H1 (cell line): ENCODE measurements around the gene SEPTIN5.

Experiments
- BRCA1 ChIP-seq: IDR thresholded peaks from 2 replicates; pipeline ENCODE4 v1.6.1; 2012; ENCODE audit warnings: low read depth, low read length, improper control_type of control experiment
- POLR2A ChIP-seq, 2 experiments: IDR thresholded peaks; 1 replicate in 1 of 2; 2 replicates in 1 of 2; pipeline ENCODE4 v1.6.1; 2011; ENCODE audit warnings: low read depth in 2 of 2, low read length in 2 of 2, mild to moderate bottlenecking in 2 of 2; ENCODE audit errors: control extremely low read depth in 1 of 2
- SRF ChIP-seq: IDR thresholded peaks from 2 replicates; pipeline ENCODE4 v1.6.1; 2011; ENCODE audit warnings: mild to moderate bottlenecking, low read depth, low read length, moderate library complexity

- TF ChIP-seq SRF (no peak), BRCA1 (no peak), POLR2A (IDR thresholded peaks at IDR 0.05; ENCODE audit: control extremely low read depth in 1 of 2, low read depth in 2 of 2, low read length in 2 of 2) (no peak)
Observed at GRCh38 chr22:19717181-19717580, 2.9 kb downstream of the SEPTIN5 start.
